Breast epithelium (tissue), 3 donors: ENCODE results near the gene KLHL29.

Experiments
- POLR2A ChIP-seq: fragments of 450-650 bp; IDR thresholded peaks from one replicate; pipeline ENCODE4 v1.6.1; 2016; ENCODE audit warnings: antibody characterized with exemption, mild to moderate bottlenecking, moderate library complexity
- POLR2AphosphoS5 ChIP-seq, 3 donors: sonication (generic); formaldehyde crosslinking; IDR thresholded peaks; one replicate each; pipeline ENCODE4 v1.6.1; 2017; ENCODE audit warnings: antibody characterized with exemption in 3 of 3
- TF ChIP-seq, protein P1 (sequence below), 3 donors: fragments of 450-650 bp; IDR thresholded peaks; one replicate each; pipeline ENCODE4 v1.5.1; 2016 to 2017; ENCODE audit warnings: antibody characterized with exemption in 3 of 3, mild to moderate bottlenecking in 3 of 3, moderate library complexity in 3 of 3

DNA sequence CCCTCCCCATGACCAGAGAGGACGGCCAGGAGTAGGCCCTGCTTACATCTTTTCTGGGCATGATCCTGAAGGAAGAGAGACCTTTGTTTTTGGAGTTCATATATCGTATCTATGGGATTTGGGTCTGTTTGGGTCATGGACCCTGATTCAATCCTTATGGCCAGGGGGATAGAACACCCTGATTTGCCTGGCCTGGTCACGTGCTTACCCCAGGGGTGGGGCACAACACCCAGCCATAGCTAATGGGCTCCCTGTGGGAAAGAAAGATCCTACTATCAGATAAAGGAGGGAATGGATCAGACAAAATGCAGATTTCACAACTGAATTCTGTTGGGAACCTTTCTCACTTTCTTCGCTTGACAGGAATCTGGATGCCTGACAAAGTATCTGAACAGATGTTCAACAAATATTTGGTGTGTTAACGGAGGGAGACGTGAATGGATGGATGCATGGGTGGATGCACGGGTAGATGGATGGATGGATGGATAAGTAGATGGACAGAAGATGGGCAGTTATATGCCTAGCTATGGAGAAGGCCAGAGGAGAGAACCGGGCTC is 155.9 kb downstream of the KLHL29 start:
- TF ChIP-seq, protein P1, sequence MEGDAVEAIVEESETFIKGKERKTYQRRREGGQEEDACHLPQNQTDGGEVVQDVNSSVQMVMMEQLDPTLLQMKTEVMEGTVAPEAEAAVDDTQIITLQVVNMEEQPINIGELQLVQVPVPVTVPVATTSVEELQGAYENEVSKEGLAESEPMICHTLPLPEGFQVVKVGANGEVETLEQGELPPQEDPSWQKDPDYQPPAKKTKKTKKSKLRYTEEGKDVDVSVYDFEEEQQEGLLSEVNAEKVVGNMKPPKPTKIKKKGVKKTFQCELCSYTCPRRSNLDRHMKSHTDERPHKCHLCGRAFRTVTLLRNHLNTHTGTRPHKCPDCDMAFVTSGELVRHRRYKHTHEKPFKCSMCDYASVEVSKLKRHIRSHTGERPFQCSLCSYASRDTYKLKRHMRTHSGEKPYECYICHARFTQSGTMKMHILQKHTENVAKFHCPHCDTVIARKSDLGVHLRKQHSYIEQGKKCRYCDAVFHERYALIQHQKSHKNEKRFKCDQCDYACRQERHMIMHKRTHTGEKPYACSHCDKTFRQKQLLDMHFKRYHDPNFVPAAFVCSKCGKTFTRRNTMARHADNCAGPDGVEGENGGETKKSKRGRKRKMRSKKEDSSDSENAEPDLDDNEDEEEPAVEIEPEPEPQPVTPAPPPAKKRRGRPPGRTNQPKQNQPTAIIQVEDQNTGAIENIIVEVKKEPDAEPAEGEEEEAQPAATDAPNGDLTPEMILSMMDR (IDR thresholded peaks at IDR 0.05): no peak
- TF ChIP-seq POLR2A: no peak
- TF ChIP-seq POLR2AphosphoS5 (IDR thresholded peaks at IDR 0.05): no peak
